ENCODE results near the gene ATAD2B.
A peak's percentile ranks its signal among the peaks of the same experiment; 100 is the strongest.
"Not testable (repeated sequence)": the region's sequence is repeated elsewhere in the genome, so short reads cannot be mapped to it uniquely, and the experiment has no call there.

The ATAD2B gene

DNA sequence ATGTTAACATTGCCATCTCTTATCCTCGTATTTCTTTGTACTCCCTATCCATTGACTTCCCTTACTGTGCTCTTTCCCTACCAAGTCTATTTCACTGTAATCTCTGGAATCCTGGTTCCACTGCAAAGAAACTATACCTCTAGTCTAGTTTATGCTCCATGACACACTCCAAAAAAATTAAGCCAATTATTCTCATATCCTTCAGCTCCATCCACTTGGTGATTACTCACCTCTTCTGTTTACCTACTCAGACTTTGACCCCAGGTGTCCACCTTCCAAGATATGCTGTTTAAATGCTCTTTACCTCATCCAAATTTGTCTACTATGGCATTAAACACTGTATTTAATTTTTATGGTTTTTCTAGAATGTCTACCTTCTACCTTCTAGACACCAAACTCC is 137.9 kb downstream of the ATAD2B start:
- DNase-seq (ENCODE audit: low read depth): peak; percentile 11

GRCh38 chr2:23788100-23788499 is 138.8 kb downstream of the ATAD2B start:
- DNase-seq (ENCODE audit: low read depth): no peak

DNA sequence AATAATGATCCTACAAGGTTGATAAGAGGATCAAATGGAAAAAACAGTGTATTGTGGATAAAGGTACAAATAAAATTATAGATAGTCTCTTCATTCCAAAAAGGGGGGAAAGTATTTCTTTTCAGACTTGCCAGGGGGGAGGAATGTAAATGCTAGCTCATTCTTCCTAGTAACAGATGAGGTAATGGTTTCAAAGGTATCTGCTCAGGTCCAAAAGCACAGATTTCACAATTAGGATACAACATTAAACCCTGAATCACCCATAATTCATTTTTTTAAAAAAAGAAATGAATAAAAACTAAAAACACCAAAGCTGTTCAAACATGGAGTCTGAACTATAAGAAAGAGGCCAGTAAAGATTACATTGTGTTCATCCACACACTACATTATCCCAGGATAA is 142.0 kb downstream of the ATAD2B start:
- no peak for DNase-seq (ENCODE audit: low read depth)

DNA sequence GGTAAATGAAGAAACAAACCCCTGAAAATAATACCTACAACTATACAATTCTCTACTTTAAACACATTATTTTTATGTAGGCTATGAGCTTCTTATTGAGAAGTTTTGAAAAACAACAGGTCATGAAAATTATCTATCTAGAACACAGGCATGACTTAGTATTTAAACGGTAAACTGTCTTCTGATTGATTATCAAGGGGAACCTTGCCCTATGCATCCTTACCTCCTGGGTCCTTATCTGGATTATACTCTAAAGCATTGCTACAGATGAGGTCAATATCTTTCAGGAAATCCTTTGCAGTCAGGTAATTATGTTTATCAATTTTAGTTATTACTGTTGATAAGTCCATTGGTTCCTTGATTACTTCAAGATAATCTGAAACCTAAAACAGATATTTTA is 144.3 kb downstream of the ATAD2B start:
- no peak for DNase-seq (ENCODE audit: low read depth)

- DNase-seq (ENCODE audit: low read depth): no peak
Observed at GRCh38 chr2:23782126-23782525, 144.8 kb downstream of the ATAD2B start.

GRCh38 chr2:23780465-23780864 is 146.5 kb downstream of the ATAD2B start:
- not testable (repeated sequence) for DNase-seq (ENCODE audit: low read depth)

- DNase-seq (ENCODE audit: low read depth): no peak
Observed at GRCh38 chr2:23777826-23778225, 149.1 kb downstream of the ATAD2B start.

- no peak for DNase-seq (ENCODE audit: low read depth)
Observed at GRCh38 chr2:23776021-23776420, 150.9 kb downstream of the ATAD2B start.

GRCh38 chr2:23772684-23773083 is 154.2 kb downstream of the ATAD2B start:
- no peak for DNase-seq (ENCODE audit: low read depth)

DNA sequence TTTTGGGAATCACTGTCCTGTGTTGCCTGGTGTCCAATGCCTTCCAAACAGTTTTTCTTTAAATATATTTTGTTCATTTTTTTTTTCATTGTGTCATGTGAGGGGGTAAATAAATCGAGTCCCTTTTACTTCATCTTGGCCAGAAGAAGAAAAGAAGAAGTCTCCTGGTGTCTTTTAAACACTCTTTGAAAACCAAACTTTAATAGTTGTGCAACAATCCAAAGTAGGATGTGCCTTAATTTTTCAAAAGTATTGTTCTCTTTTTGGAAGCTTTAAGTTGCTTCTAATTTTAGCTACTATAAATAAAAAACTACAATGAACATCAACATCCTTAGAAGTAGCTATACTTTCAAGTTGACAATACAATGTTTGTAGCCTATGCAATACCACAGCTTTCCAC is 154.9 kb downstream of the ATAD2B start:
- DNase-seq (ENCODE audit: low read depth): no peak

DNA sequence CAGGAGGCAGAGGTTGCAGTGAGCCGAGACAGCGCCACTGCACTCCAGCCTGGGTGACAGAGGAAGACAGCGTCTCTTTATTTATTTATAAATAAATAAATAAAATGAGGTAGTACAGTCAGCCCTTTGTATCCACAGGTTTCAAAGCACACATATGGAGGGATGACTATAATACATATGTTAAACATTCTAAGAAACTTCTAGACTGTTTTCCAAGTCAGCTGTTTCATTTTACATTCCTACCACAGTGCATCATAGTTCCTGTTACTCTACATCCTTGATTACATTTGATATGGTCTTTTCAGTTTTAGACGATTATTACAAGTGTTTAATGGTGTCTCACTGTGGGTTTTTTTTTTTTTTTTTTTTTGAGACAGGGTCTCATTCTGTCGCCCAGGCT is 157.6 kb downstream of the ATAD2B start:
- no peak for DNase-seq (ENCODE audit: low read depth)

DNA sequence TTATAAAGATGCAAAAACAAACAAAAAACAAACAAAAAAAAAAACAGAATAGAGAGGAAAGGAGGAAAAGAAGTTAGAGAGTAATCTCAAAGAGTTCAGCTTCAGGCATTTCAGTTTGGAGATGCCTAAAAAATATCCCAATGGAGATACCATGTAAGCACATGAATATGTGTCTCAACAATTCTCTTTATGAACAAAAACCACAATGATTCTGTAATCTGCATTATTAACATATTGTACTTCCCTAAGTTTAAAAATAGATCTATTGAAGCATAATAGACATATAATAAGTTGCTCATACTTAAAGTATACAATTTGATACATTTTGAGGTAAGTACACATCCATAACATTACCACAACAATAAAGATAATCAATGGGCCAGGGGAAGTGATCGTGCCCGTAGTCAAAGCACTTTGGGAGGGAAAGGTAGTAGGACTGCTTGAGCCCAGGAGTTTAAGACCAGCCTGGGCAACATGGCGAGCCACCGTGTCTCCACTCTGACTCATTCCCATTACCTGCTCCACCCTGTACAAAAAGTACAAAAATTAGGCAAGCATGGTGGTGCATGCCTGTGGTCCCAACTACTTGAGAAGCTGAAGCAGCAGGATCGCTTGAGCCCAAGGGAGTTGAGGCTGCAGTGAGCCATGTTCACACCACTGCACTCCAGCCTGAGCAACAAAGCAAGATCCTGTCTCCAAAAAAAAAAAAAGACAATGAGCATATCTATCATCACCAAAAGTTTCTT is 158.9 kb downstream of the ATAD2B start:
- no peak for DNase-seq (ENCODE audit: low read depth)

GRCh38 chr2:23762141-23762540 is 164.8 kb downstream of the ATAD2B start:
- no peak for DNase-seq (ENCODE audit: low read depth)

GRCh38 chr2:23761638-23762037 is 165.3 kb downstream of the ATAD2B start:
- DNase-seq (ENCODE audit: low read depth): no peak

DNA sequence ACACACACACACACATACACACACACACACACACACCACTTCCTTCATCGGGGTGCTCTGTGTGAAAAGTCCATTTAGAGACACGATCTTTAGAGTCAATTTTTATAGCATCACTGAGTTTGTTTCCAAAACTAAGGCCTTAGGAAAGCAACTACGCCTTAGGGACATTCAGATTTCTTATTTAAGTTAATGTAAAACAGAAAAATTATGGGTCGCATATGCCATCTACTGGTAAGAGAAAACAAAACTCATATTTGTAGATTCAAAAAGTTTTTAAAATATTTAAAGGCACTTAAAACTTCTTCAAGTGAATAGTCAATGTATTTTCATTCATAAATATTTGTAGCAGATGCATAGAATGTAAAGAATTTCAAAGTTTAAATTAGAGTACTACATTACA is 166.2 kb downstream of the ATAD2B start:
- peak; percentile 62 for DNase-seq (ENCODE audit: low read depth)

DNA sequence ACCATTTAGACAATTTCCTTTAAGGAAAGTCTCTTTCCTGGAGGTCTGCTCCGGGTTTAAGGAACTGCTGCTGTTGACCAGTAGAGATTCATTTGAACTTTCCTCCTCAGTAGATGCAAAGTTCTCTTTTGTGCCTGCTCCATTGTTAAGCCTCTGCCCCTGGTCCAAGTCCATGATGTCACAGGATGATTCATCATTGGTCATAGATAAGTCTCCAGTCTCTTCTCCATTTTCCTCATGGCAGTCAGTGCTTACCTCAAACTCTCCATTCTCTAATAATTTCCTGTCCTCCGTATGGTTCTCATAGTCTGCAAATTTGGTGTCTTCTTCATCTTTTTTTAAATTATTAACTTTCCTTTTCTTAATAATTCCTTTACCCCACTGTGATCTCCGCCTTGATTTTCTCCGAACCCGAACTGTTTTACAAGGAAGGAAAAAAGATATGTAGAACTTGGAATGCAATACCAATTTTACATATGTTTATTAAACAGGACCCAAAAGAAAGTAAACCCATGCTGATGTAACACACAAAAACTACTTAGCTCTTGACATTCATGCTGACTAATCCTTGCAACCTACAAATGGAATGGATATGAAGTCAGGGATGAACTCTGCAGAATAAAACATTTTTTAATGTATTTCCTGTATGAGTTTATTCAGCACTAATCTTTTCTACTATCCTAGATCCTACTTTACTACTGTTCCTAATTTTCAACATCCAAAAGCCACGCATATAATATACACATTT is 169.1 kb downstream of the ATAD2B start:
- peak; percentile 85 for DNase-seq (ENCODE audit: low read depth)

- DNase-seq (ENCODE audit: low read depth): no peak
Observed at GRCh38 chr2:23756593-23757292, 170.2 kb downstream of the ATAD2B start.

DNA sequence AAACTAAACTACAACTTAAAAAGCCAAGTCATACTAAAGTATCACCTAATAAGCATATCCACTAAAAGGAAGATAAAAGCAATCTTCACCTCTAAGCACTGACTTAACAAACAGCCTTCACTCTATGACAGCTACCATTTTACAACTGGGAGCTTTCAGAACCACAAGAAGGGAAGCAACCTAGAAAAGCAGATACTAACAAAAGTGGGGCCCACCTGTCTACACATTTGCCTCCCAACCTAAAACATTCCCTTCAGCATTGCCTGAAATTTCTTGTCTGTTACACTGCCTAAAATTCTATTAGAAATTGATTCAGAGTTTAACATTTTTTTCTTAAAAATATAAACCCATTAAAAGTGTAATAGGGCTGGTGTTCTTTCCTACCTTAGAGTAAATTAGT is 172.0 kb downstream of the ATAD2B start:
- no peak for DNase-seq (ENCODE audit: low read depth)

DNA sequence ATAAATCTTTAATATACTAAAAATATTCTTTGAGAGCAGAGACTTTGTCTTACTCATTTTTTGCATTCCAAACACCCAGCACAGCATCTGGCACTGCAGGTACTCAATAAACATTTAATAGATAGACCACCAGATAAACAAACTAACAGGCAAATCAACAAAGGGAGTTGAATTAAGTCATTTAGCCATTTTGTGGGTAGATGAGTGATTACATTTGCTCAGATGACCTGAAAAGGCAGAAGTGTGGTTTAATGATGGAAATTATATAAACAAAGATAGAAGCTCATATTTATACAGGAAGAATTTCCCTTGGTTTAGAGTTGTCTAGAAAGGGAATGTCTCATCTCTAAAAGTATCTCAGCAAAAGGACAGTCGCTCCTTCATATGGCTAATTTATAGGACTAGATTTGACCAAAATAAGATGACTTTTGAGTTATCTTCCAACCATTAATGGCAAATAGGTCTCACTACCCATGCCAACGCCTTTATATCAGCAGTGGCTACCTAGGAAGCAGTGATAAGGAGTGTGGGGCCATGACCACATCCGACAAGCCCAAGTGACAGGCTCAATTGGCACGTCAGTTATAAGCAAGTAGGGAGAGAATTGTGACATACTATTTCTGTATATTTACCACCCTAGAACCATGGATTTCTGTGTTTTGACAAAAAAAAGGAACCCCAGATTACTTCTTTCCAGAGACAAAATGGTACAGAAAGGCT is 173.5 kb downstream of the ATAD2B start:
- DNase-seq (ENCODE audit: low read depth): no peak

DNA sequence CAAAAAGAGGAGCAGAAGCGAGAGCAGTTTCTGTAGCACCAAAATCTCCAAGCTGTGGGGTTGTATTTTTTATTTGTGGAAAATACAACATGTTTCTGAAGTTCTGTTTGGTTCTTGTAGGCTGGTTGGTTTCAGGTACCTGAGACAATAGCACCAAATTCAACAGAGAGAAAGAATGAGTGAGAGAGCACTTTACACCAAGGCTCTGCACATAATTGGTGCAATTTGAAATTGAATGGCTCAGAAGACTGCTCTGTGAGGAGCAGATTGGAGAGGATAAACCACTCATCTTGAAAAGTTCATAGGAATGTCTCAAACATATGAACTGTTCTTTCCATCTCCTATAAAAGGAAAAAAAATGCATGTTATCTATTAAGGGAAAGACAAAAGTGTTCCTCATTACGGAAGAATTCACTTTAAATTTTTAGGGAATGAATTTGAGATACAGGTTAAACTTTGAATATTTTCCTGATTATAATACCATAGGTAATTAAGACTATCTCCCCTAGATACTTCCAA is 175.1 kb downstream of the ATAD2B start:
- no peak for DNase-seq (ENCODE audit: low read depth)

- DNase-seq (ENCODE audit: low read depth): no peak
Observed at GRCh38 chr2:23746141-23746863, 180.6 kb downstream of the ATAD2B start.

GRCh38 chr2:23745726-23746105 is 181.2 kb downstream of the ATAD2B start:
- no peak for DNase-seq (ENCODE audit: low read depth)
